ACC112 (cell line): ENCODE data around the gene NRP1.

ENCODE experiments used
- H2AFZ ChIP-seq: fragments of 200-600 bp; sonication (generic); one replicate; pipeline ENCODE4 v1.6.0; 2017; ENCODE audit warnings: antibody characterized with exemption, low read length; ENCODE audit not compliant: unreplicated experiment
- H3K27ac ChIP-seq: fragments of 200-600 bp; sonication (generic); 2 replicates; pipeline ENCODE4 v1.5.1; 2014; ENCODE audit warnings: low read depth, mild to moderate bottlenecking, antibody characterized with exemption, low read length, moderate library complexity
- H3K27me3 ChIP-seq: fragments of 200-600 bp; sonication (generic); 2 replicates; pipeline ENCODE4 v1.6.1; 2014; ENCODE audit warnings: mild to moderate bottlenecking, antibody characterized with exemption, low read length, moderate library complexity, mixed read lengths; ENCODE audit not compliant: insufficient read depth
- H3K36me3 ChIP-seq: fragments of 200-600 bp; sonication (generic); 2 replicates; pipeline ENCODE4 v1.6.1; 2016; ENCODE audit warnings: mild to moderate bottlenecking, antibody characterized with exemption, low read length, moderate library complexity, mixed read lengths; ENCODE audit not compliant: insufficient read depth
- H3K4me1 ChIP-seq: fragments of 200-600 bp; sonication (generic); one replicate; pipeline ENCODE4 v1.6.1; 2016; ENCODE audit warnings: low read length, mixed read lengths; ENCODE audit not compliant: insufficient read depth, unreplicated experiment, control insufficient read depth
- H3K4me3 ChIP-seq: fragments of 200-600 bp; sonication (generic); 2 replicates; pipeline ENCODE4 v1.5.1; 2014; ENCODE audit warnings: mild to moderate bottlenecking, low read depth, low read length
- H3K79me2 ChIP-seq: fragments of 200-600 bp; sonication (generic); one replicate; pipeline ENCODE4 v1.6.0; 2016; ENCODE audit warnings: low read length; ENCODE audit not compliant: control insufficient read depth, unreplicated experiment, insufficient read depth

Gene NRP1

GRCh38 chr10:33252324-33252723 is 82.1 kb downstream of the NRP1 start:
- H3K27me3 ChIP-seq = no peaks in the 10 kb centered on the region
- H3K4me1 ChIP-seq = peaks cover 75% of the 10 kb centered on the region
- peaks cover 43% of the 10 kb centered on the region for H3K79me2 ChIP-seq
- peak overlapping the region; percentile 90 for H3K27ac ChIP-seq
- no peak overlapping the region for H2AFZ ChIP-seq
- H3K36me3 ChIP-seq = peaks cover 71% of the 10 kb centered on the region
- no peak overlapping the region for H3K4me3 ChIP-seq

- Histone ChIP-seq H3K27me3 (no peaks in the 10 kb centered on the region), H3K4me1 (peaks cover 74% of the 10 kb centered on the region), H3K27ac (peak overlapping the region; percentile 88), H3K4me3 (peak overlapping the region; percentile 8; the same call in 1 of the 2 replicates), H3K79me2 (peaks cover 47% of the 10 kb centered on the region), H2AFZ (no peak overlapping the region), H3K36me3 (peaks cover 76% of the 10 kb centered on the region)
These were observed 84.7 kb downstream of the NRP1 start for GRCh38 chr10:33249659-33250345.

- Histone ChIP-seq H2AFZ (no peak overlapping the region), H3K4me3 (peak overlapping the region; percentile 8; the same call in 1 of the 2 replicates), H3K79me2 (peaks cover 44% of the 10 kb centered on the region), H3K4me1 (peaks cover 71% of the 10 kb centered on the region), H3K36me3 (peaks cover 77% of the 10 kb centered on the region), H3K27ac (peak overlapping the region; percentile 88), H3K27me3 (no peaks in the 10 kb centered on the region)
These were observed 85.3 kb downstream of the NRP1 start for GRCh38 chr10:33249137-33249536.

GRCh38 chr10:33248638-33249037 is 85.8 kb downstream of the NRP1 start:
- peak overlapping the region; percentile 17; the same call in 1 of the 2 replicates for H3K4me3 ChIP-seq
- H3K27ac ChIP-seq = peak overlapping the region; percentile 88
- peaks cover 66% of the 10 kb centered on the region for H3K4me1 ChIP-seq
- H3K36me3 ChIP-seq = peaks cover 76% of the 10 kb centered on the region
- no peaks in the 10 kb centered on the region for H3K27me3 ChIP-seq
- H3K79me2 ChIP-seq = peaks cover 44% of the 10 kb centered on the region
- H2AFZ ChIP-seq = no peak overlapping the region

- Histone ChIP-seq H3K4me3 (no peak overlapping the region), H3K27me3 (no peaks in the 10 kb centered on the region), H3K36me3 (peaks cover 71% of the 10 kb centered on the region), H3K27ac (no peak overlapping the region), H3K79me2 (peaks cover 45% of the 10 kb centered on the region), H3K4me1 (peaks cover 55% of the 10 kb centered on the region), H2AFZ (no peak overlapping the region)
These were observed 87.1 kb downstream of the NRP1 start for GRCh38 chr10:33247221-33247922.

- Histone ChIP-seq H3K4me3 (no peak overlapping the region), H2AFZ (no peak overlapping the region), H3K4me1 (peaks cover 52% of the 10 kb centered on the region), H3K79me2 (peaks cover 28% of the 10 kb centered on the region), H3K27me3 (no peaks in the 10 kb centered on the region), H3K36me3 (peaks cover 50% of the 10 kb centered on the region), H3K27ac (no peak overlapping the region; the same call in 1 of the 2 replicates)
These were observed 89.1 kb downstream of the NRP1 start for GRCh38 chr10:33245343-33245742.

GRCh38 chr10:33244354-33244967 is 90.0 kb downstream of the NRP1 start:
- Histone ChIP-seq H2AFZ (no peak overlapping the region), H3K4me3 (no peak overlapping the region), H3K27ac (no peak overlapping the region), H3K4me1 (peaks cover 52% of the 10 kb centered on the region), H3K27me3 (no peaks in the 10 kb centered on the region), H3K79me2 (peaks cover 21% of the 10 kb centered on the region), H3K36me3 (peaks cover 42% of the 10 kb centered on the region)

- Histone ChIP-seq H3K27me3 (no peaks in the 10 kb centered on the region), H3K36me3 (peaks cover 38% of the 10 kb centered on the region), H3K4me3 (no peak overlapping the region), H3K27ac (no peak overlapping the region), H2AFZ (no peak overlapping the region), H3K79me2 (peaks cover 20% of the 10 kb centered on the region), H3K4me1 (peaks cover 52% of the 10 kb centered on the region)
These were observed 90.8 kb downstream of the NRP1 start for GRCh38 chr10:33243703-33244102.

- no peak overlapping the region for H3K27ac ChIP-seq
- no peak overlapping the region for H3K4me3 ChIP-seq
- H2AFZ ChIP-seq = no peak overlapping the region
- H3K4me1 ChIP-seq = peaks cover 54% of the 10 kb centered on the region
- H3K36me3 ChIP-seq = peaks cover 38% of the 10 kb centered on the region
- H3K79me2 ChIP-seq = peaks cover 20% of the 10 kb centered on the region
- H3K27me3 ChIP-seq = no peaks in the 10 kb centered on the region
These were observed 91.5 kb downstream of the NRP1 start for GRCh38 chr10:33242931-33243330.

- Histone ChIP-seq H3K4me3 (0 out of 2 replicates have a peak overlapping the region, but pooled peaks have one; percentile 2), H3K27me3 (no peaks in the 10 kb centered on the region), H3K36me3 (peaks cover 31% of the 10 kb centered on the region), H2AFZ (peak overlapping the region; percentile 31), H3K79me2 (peaks cover 18% of the 10 kb centered on the region), H3K27ac (peak overlapping the region; percentile 72), H3K4me1 (peaks cover 66% of the 10 kb centered on the region)
These were observed 93.1 kb downstream of the NRP1 start for GRCh38 chr10:33241351-33241750.
